ENCODE results near the gene ZNF541.
"Not testable (repeated sequence)": the region's sequence is repeated elsewhere in the genome, so short reads cannot be mapped to it uniquely, and the experiment has no call there.

Gene ZNF541

DNA sequence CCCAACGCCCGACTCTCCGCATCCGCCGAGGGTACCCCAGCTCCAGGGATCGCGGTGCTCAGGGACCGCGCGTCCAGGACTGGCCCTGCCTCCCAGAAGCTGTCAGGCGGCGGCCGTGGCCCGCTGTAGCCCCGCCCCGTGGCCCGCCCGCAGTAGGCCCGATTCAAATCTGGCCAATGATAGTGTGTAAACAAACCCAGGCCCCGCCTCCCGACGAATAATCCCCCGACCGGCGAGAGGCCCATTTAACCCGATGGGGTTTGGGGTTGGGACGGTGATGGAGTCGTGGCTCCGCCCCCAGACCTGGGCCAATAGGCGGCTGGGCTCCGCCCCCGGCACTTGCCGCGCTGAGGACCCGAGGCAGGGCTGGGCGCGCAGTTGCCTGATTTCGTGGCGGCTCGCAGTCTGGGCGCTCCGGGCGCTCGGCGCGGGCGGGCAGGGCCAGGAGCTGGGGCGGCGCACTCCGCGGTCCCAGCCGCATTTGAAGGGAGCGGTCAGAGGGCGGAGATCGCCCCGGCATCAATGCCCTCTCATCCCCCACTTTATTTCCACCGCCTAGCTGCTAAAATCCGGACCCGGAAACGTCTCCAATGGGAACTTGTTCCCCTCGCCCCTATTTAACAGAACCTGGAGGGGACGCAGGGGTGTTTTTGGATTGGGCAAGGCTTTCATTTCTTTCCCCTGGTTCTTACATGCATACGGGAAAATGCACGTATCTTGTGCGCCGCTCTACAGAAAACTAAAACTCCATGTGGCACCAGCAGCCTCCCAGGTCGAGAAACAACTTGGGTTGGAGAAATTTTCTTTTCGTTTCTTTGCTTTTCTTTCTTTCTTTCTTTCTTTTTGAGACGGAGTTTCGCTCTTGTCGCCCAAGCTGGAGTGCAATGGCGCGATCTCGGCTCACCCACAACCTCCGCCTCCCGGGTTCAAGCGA is 27.6 kb upstream of the ZNF541 start:
- peak; percentile 98 for DNase-seq (ENCODE audit: low read depth)

- not testable (repeated sequence) for DNase-seq (ENCODE audit: low read depth)
These were observed 26.8 kb upstream of the ZNF541 start for GRCh38 chr19:47599671-47600245.

DNA sequence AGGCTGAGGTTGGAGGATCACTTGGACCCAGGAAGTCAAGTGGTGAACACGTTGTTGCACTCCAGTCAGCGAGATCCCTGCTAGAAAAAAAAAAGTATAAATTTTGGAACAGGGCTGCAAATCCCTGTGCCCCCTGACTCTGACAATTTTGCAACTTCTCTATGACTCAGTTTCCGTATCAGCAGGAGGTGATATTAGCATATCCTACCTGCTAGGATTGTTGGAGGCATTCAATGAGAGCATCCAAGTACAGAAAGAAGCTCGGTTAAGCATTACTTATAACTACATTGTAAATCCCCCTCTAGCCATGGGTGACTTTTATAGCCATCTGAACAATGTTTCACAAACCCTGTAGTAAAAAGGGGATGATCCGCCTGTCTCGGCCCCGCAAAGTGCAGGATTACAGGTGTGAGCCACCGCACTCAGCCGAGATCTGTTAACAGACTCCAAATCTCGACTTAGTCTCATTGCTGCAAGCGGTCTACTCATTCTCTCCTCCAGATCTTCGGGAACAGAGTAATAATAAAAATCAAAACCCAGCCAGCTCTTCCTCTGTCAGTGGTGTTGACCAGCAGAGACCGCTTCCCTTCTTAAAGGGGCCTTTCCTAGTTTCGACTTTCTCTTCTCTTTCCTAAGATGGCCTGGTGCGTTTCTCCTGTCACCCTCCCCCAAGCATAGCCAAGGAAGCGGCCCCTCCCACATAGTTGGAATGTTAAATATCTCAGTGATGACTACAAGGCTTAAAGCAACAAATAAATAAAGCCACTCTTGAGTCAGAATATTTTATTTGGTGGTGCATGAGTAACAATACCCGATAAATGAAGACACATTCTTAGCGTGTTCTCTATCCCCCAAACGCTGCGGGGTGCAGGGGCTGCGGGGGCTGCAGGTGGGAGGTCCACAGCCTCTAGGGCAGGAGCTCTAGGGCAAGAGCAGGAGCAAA is 25.7 kb upstream of the ZNF541 start:
- no peak for DNase-seq (ENCODE audit: low read depth)

GRCh38 chr19:47595944-47596343 is 23.0 kb upstream of the ZNF541 start:
- DNase-seq (ENCODE audit: low read depth) = no peak

GRCh38 chr19:47593860-47594259 is 20.9 kb upstream of the ZNF541 start:
- no peak for DNase-seq (ENCODE audit: low read depth)

- no peak for DNase-seq (ENCODE audit: low read depth)
These were observed 16.9 kb upstream of the ZNF541 start for GRCh38 chr19:47589824-47590223.

DNA sequence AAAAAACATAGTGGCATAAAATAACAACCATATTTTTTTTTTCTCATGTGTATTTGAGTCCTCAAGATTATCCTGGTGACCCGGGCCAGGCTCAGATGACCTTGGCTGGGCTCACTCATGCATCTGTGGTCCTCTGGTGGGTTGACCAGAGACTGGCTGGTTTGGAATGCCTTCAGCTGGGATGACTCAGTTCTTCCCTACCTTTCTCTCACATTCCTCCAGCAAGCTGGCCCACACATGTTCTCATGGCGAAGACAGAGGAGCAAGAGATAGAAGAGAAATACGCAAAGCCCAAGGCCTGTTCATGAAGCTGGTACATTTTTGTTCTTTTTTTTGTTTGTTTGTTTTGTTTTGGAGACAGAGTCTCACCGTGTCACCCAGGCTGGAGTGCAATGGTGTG is 14.3 kb upstream of the ZNF541 start:
- DNase-seq (ENCODE audit: low read depth) = no peak

DNA sequence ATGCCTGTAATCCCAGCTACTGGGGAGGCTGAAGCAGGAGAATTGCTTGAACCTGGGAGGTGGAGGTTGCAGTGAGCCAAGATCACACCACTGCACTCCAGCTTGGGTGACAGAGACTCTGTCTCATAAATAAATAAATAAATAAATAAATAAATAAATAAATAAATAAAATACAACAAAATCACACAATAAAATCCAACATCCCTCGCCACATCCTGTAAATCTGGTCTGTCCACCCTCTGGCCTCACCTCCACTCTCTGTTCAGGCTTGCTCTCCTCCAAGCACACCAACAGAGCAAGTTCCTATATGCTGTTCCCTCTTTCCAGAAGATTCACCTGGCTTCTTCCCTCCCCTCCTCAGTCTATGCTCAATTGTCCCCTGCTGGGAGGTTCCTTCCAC is 10.2 kb upstream of the ZNF541 start:
- DNase-seq (ENCODE audit: low read depth) = not testable (repeated sequence)

DNA sequence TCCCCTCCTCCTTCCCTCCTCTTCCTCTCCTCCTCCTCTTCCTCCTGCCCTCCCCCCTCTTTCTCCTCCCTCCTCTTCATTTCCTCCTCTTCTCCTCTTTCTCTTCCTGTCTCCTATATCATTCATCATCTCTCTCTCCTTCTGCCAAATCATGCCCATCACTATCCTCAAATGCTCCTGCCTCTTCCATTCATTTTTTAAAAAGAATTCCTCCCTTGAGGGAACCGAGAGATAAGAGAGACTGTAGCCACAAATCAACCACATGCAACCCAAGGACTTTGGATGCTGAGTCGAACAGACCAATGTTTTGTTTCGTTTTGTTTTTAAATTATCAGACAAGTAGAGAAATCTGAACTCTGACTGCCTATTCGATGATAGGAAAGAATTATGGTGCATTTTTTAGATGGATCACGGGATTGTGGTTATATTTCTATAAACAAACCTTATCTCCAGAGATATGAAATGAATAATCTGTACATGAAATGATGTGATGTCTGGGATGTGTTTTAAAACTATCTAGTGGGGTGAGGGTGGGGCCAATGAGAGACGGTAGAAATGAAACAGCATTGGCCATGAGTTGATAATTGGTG is 9.5 kb upstream of the ZNF541 start:
- DNase-seq (ENCODE audit: low read depth) = no peak

GRCh38 chr19:47581605-47582319 is 8.8 kb upstream of the ZNF541 start:
- no peak for DNase-seq (ENCODE audit: low read depth)

DNA sequence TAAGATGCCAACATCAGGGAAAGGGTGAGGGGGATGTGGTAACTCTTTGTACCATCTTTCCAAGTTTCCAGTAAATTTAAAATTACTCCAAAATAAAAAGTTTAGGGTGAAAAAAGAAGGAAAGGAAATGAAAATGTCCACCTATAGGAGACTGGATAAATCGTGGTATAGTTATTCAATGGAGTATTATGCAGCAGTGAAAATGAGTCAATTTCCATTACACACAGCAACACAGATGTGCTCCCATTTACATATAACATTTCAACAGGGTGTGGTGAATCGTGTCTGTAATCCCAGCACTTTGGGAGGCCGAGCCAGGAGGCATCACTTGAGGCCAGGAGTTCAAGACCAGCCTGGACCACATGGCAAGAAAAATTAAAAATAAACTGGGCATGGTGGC is 7.4 kb upstream of the ZNF541 start:
- no peak for DNase-seq (ENCODE audit: low read depth)

DNA sequence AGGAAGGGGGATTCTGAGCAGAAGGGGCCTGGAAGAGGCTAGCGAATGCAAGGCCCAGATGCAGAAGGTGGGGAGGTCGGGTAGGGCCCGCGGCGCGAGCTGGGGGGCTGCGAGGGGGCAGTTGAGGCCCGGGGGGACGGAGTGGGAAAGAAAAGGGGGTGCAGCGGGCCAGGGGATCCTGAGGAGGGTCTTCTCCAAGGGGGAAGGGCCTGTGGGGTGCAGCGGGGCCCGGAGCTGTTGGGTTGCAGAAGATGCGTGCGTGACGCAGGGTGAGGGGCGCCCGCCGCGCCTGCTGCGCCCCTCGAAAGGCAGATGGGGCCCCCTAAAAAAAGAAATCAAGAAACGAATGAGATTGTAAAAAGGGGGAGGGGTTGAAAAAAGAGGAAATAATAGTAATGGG is 313 bp downstream of the ZNF541 start:
- no peak for DNase-seq (ENCODE audit: low read depth)

- no peak for DNase-seq (ENCODE audit: low read depth)
These were observed 3.6 kb downstream of the ZNF541 start for GRCh38 chr19:47569331-47569730.

DNA sequence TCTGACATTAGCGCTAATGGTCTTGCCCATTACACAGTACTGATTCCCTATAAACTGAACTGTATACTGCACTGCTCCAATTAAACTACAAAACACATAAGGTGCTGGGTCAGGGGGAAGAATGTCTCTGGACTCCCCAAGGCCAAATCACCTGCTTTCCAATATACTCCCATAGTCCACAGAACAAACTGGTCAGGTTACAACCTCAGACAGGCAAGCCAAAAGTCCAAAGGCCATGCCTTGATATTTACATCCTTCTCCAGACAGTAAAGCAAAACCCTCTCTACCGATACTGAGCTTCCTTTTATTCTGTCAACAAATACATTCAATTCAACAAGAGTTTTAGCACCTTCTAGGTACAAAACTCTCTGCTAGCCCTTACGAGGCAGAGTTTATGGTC is 8.9 kb downstream of the ZNF541 start:
- no peak for DNase-seq (ENCODE audit: low read depth)

GRCh38 chr19:47561440-47562057 is 11.4 kb downstream of the ZNF541 start:
- DNase-seq (ENCODE audit: low read depth) = no peak

DNA sequence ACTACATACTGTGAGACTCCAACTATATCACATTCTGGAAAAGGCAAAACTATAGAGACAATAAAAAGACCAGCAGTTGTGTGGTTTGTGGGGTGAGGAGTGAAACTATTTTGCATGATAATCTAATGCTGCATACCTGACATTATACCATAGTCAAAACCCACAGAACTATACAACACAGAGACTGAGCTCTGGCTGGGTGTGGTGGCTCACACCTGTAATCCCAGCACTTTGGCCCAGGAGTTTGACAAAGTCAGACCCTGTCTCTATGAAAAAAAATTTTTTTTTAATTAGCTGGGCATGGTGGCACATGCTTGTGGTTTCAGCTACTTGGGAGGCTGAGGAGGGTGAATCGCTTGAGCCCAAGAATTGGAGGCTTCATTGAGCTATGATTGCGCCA is 11.9 kb downstream of the ZNF541 start:
- no peak for DNase-seq (ENCODE audit: low read depth)

DNA sequence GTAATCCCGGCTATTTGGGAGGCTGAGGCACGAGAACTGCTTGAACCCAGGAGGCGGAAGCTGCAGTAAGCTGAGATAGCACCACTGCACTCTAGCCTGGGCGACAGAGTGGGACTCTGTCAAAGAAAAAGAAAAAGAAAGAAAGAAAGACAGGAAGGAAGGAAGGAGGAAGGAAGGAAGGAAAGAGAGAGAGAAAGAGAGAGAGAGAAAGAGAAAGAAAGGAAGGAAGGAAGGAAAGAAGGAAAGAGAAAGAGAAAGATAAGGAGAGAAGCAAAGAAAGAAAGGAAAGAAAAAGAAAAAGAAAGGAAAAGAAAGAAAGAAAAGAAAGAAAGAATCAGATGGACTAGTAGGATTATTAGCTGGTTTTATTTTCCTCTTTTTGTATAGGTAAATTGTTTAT is 22.8 kb downstream of the ZNF541 start:
- DNase-seq (ENCODE audit: low read depth) = no peak

DNA sequence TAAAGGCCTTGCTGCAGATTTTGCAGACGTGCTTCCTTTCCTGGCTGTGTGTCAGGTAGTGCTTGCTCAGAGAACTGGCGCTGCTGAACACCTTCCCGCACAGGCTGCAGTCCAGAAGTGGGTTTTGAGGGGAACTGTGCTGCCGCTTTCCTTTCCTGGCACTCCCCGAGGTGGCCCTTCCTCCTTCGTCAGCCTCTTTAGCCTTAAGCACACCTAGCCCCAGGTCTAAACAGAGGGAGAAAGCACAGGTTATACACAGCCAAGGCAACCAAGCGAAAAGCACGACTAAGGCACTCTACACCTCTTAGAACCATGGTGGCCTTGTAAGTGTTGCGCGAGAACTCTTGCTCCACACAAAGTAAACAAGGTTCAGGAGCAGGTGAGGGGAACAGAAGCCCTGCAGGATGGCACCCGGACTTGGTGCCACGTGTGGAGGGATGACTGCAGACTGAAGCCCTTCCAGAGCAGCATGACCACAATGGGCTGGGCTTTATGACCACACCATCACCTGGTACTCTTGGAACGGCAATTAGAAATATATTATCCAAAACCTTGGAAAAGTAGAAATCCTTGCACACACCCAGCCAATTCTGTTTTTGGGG is 23.6 kb downstream of the ZNF541 start:
- no peak for DNase-seq (ENCODE audit: low read depth)

GRCh38 chr19:47547199-47547598 is 25.7 kb downstream of the ZNF541 start:
- DNase-seq (ENCODE audit: low read depth) = no peak

Data from stimulated activated CD8-positive, alpha-beta memory T cell treated with anti-CD3 and anti-CD28 coated beads, Interleukin-15, amount 100 ng/mL, for 1 hour (primary cell).